NCI-H2107 treated with DMSO at 0.1 percent for 48 hours (cell line): ENCODE measurements around the gene SLC10A7.
A peak's percentile ranks its signal among the peaks of the same experiment; 100 is the strongest.

Source experiments
- DNase-seq: peaks from one replicate; lab custom pipeline; 2025; ENCODE audit not compliant: unreplicated experiment; lab: John Stamatoyannopoulos, UW

Gene SLC10A7

GRCh38 chr4:146495269-146495668 is 26.5 kb downstream of the SLC10A7 start:
- no peak for DNase-seq

- DNase-seq: no peak
Measured at GRCh38 chr4:146494143-146494542, 27.6 kb downstream of the SLC10A7 start.

DNA sequence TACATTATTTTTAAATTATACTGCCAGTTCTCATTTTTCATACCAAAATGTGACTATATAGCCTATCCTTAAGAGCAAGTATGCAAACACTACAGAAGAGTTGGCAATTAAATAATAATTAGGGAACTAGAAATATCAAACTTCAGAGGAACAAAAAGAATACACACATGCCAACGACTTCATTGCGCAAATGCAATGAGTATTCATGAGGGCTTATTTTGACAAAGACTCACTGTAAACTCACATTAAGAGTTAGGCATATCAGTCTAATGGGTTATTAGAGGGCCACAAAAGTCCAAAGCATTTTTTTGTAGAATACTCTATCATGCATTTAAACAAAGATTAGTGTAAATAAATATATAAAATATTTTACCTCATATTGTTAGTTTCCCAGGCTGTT is 31.6 kb downstream of the SLC10A7 start:
- DNase-seq: no peak

GRCh38 chr4:146488495-146489174 is 33.1 kb downstream of the SLC10A7 start:
- no peak for DNase-seq

- DNase-seq: no peak
Measured at GRCh38 chr4:146486565-146486964, 35.2 kb downstream of the SLC10A7 start.

GRCh38 chr4:146485968-146486367 is 35.8 kb downstream of the SLC10A7 start:
- no peak for DNase-seq

DNA sequence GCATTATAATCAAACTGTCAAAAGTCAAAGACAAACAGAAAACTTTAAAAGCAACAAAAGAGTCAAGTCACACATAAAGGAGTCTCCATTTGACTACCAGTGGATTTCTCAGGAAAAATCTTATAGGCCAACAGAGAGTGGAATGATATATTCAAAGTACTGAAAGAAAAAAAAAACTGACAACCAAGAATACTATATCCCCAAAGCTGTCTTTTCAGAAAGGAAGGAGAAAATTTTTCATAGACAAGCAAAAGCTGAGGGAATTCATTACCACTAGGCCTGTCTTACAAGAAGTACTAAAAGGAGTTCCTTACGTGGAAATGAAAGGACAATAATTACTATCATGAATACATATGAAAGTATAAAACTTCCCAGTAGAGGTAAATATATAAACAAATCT is 39.0 kb downstream of the SLC10A7 start:
- no peak for DNase-seq

GRCh38 chr4:146481246-146481645 is 40.5 kb downstream of the SLC10A7 start:
- no peak for DNase-seq

GRCh38 chr4:146478009-146478408 is 43.7 kb downstream of the SLC10A7 start:
- DNase-seq: no peak

DNA sequence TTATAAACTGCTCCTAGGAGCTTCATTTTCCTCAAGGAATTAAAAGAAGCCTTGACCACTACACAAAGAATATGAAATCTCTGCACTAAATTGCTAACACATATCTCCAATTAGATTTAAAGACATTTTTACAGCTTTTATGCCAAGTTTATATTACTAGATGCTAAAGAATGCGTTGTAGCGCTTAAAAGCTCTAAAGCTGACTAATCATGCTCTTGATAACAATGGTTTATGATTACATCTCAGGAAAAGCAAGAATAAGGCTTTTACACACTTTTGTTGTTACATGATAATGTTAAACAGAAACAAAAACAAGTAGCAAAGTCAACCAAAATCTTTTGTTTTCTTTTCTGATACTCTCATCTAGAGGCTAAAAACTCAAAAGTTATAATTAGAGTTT is 44.7 kb downstream of the SLC10A7 start:
- no peak for DNase-seq

GRCh38 chr4:146472404-146472803 is 49.3 kb downstream of the SLC10A7 start:
- DNase-seq: peak; percentile 62

DNA sequence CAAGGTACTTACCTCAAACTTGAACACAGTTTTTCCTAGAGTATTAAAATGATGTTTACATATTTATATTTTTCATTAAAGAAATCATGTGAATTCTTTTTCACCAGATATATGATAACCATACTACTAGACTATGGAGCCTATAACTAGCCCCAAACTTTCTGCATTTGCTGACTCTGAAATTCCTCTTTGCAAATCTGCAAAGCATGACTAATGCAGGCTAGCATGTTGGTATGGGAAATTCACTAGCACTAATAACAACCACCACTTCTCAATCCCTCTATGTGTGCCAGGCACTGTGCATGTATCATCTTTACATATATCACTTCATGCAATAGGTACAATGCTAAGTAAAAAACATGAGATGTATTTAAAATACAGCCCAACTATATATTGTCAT is 51.1 kb downstream of the SLC10A7 start:
- DNase-seq: no peak

- no peak for DNase-seq
Measured at GRCh38 chr4:146469022-146469421, 52.7 kb downstream of the SLC10A7 start.

DNA sequence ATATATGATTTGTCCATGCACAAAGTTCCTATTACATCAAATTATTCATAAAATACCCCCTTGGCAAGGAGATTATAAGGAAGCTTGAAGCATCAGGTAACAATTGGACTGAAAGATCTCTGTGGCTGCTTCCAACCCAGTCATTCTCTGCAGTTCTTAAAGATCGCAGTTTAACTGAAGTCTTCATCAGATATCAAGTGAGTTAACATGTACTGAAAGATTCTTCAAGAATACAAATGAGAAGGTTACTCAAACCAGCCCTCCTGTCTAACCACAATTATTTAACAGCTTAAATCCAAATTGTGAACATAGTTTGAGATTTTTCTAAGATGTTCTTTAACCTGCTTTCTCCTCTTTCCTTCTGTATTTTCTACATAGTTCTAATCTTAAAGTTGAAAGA is 56.1 kb downstream of the SLC10A7 start:
- no peak for DNase-seq

DNA sequence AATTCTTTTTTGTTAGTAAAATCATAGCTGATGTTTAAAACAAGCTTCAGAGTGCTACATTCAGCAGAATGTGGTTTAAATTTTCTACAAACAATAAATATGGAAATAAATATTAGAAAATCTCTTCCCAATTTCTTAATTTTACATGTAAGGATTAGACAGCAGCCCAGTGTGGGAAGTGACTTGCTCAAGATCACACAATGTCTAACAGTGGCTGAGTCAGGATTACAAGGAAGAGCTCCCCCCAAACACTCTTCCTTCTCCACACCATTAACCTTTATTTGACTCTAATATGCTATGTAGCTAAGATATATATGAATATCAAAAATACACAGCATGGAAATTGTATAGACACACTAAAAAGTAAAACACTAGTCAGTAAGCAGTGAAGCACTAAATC is 59.5 kb downstream of the SLC10A7 start:
- no peak for DNase-seq

- no peak for DNase-seq
Measured at GRCh38 chr4:146458594-146458993, 63.1 kb downstream of the SLC10A7 start.

DNA sequence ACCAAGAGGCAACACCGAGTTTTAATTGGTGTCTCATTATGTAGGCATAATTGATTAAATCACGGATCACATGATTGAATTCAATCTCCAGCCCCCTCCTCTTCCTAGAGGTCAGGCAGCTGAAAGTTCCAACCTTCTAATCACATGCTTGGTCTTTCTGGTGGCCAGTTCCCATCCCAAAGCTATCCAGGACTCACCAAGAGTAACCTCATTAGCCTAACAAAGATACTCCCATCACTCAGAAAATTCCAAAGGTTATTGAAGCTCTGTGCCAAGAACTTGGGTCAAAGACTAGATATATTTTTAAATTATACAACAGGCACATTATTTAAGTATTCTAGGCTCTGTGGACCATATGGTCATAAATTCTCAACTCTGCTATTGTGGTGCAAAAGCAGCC is 65.1 kb downstream of the SLC10A7 start:
- no peak for DNase-seq

DNA sequence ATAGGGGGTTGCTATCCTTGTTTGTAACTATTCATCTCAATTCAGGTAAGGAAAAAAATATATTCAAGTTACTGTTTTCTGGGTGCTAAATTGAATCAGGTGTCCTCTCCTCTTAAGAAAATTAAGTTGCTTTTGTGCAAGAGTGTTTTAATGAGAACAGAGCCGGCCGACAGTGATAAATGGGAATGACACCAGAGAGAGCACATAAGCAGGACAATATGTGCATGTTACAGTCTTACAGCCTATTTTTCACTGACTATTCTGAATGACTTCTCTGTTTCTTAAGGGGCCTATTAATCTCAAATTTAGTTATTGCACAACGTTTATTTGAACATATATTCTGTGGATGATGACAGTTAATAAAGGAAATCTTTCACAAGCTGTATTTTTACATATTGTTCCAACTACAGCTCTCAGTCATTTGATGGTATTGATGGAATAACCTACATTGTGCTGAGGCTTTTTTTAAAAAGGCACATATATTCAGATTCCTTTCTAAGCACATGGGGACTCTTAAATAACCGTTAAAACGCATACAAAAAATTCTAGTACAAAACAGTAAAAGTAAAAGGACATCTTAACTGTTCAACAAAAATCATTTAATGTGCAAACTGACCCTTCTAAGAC is 68.4 kb downstream of the SLC10A7 start:
- DNase-seq: no peak

- DNase-seq: no peak
Measured at GRCh38 chr4:146450524-146450923, 71.2 kb downstream of the SLC10A7 start.

DNA sequence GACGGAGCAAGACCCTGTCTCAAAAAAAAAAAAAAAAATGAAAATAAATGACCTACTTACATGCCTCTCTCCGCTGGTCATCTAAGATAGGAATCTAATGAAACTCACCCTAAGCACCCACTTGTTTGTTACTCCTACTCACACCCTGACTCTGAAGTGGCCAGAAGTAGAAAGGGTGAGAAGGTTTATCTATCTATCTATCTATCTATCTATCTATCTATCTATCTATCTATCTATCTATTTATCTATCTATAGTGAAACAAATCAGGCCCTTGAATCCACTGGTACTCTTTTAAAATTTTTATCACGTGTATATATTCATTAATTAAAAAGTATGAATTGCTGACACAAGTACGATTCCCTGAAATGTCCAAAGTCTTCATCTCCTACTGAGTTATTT is 75.2 kb downstream of the SLC10A7 start:
- DNase-seq: no peak

- DNase-seq: no peak
Measured at GRCh38 chr4:146445198-146446150, 76.3 kb downstream of the SLC10A7 start.

DNA sequence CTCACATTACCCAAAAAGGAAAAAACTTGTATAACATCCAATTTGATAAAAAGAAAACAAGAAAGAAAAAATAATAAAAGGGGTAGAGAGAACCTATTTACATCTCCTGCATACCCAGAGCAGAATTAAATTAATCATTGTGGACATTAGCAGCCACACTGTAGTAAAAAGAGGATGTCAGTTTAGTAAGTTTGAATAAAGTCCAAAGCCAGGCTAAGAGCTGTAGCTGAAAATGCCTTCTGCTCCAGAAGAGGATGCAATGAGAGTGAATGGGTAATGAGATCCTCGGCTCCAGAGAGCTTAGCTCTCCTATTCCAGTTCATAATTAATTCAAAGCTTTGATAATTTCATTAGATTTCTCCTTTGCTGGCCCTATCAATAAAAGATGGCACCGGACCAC is 78.2 kb downstream of the SLC10A7 start:
- DNase-seq: no peak
